Tibial artery (tissue), 4 donors: ENCODE results near the gene FAM131A.

Experiments
- DNase-seq, 2 donors: peaks; one replicate each; pipeline ENCODE4 v3.0.0-alpha.2; 2019
- H3K27ac ChIP-seq, 2 donors: fragments of 200-600 bp; sonication (generic) in 1 of 2; 1 replicate in 1 of 2; 2 replicates in 1 of 2; pipeline ENCODE4 v1.5.1; 2018 to 2019; ENCODE audit warnings: mild to moderate bottlenecking in 1 of 2
- H3K27me3 ChIP-seq, 2 donors: fragments of 200-600 bp; sonication (generic) in 1 of 2; one replicate each; pipeline versions ENCODE4 v1.5.1 to v1.6.0; 2016 to 2019
- H3K36me3 ChIP-seq, 3 donors: fragments of 200-600 bp; sonication (generic) in 2 of 3; one replicate each; pipeline ENCODE4 v1.5.1; 2016 to 2019; ENCODE audit warnings: mild to moderate bottlenecking in 2 of 3
- H3K4me1 ChIP-seq, 4 donors: fragments of 200-600 bp; sonication (generic) in 2 of 4; 1 replicate in 3 of 4; 2 replicates in 1 of 4; pipeline ENCODE4 v1.5.1; 2016 to 2019
- H3K4me3 ChIP-seq, 2 donors: fragments of 200-600 bp; sonication (generic) in 1 of 2; 1 replicate in 1 of 2; 2 replicates in 1 of 2; pipeline ENCODE4 v1.5.1; 2018 to 2019; ENCODE audit warnings: mild to moderate bottlenecking in 2 of 2
- H3K9me3 ChIP-seq, 3 donors: fragments of 200-600 bp; sonication (generic) in 1 of 3; one replicate each; pipeline ENCODE4 v1.5.1; 2016 to 2019
- CTCF ChIP-seq, 2 experiments: fragments of 200-600 bp in 1 of 2; fragments of 450-650 bp in 1 of 2; IDR thresholded peaks; one replicate each; pipeline ENCODE4 v1.5.1; 2017 to 2019; ENCODE audit warnings: antibody characterized with exemption in 2 of 2, mild to moderate bottlenecking in 1 of 2, moderate library complexity in 1 of 2
- intact Hi-C: fragments of 100-400 bp; cut with DNase I; formaldehyde crosslinking; loops from one replicate; pipeline ENCODE4 v1.15.0; 2023; ENCODE audit warnings: low total_unique reads

FAM131A gene

DNA sequence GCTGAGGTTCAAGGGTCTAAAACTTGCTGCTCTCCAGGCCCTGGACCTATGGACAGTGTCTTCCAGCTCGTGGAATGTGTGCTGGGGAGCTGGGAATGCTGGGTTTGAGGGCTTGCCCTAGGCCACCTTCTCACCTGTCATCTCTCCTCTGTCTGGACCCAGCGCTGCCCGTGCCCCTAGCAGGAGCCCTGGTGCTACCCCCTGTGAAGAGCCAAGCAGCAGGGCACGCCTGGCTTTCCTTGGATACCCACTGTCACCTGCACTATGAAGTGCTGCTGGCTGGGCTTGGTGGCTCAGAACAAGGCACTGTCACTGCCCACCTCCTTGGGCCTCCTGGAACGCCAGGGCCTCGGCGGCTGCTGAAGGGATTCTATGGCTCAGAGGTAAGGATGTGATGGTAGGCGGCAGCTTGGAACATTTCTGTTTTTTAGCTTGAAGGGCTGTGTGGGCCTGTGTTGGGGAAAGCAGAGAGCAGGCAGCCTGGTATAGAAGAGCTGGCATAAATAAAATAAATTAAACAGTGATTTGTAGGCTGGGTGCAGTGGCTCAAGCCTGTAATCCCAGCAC is 47.5 kb downstream of the FAM131A start:
- peaks cover 0 to 22% (median 20%) of the 10 kb centered on the region in 3 donors for H3K36me3 ChIP-seq
- no peak overlapping the region for H3K4me3 ChIP-seq
- intact Hi-C loops = no loop called here
- no peak overlapping the region for H3K27ac ChIP-seq
- no peak for DNase-seq
- TF ChIP-seq CTCF (IDR thresholded peaks at IDR 0.05) = no peak
- H3K27me3 ChIP-seq = no peaks in the 10 kb centered on the region
- H3K9me3 ChIP-seq = no peaks in the 10 kb centered on the region
- H3K4me1 ChIP-seq = peaks cover 0 to 19% (median 13%) of the 10 kb centered on the region in 4 donors

DNA sequence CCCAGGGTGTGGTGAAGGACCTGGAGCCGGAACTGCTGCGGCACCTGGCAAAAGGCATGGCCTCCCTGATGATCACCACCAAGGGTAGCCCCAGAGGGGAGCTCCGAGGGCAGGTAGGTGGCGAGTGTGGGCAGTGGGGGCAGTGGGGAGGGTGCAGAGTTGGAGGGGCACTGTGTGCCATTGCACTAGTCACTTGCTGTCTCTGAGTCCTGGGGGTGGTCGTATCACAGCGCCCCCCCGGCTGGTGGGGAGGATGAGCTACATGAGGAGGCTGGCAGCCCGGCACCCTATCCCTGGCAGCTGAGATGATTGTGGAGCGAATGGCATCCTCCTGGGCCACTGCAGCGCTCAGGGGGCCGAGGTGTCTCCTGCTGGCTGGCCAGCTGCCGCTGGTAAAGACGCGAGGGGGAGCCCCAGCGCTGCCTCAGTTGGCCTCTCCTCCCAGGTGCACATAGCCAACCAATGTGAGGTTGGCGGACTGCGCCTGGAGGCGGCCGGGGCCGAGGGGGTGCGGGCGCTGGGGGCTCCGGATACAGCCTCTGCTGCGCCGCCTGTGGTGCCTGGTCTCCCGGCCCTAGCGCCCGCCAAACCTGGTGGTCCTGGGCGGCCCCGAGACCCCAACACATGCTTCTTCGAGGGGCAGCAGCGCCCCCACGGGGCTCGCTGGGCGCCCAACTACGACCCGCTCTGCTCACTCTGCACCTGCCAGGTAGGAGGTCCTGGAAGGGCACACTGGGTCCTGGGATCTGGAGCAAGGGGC is 48.8 kb downstream of the FAM131A start:
- Histone ChIP-seq H3K27me3 (no peaks in the 10 kb centered on the region), H3K27ac (no peak overlapping the region), H3K4me1 (peaks cover 0 to 8% (median 4%) of the 10 kb centered on the region in 4 donors), H3K36me3 (peaks cover 0 to 22% (median 20%) of the 10 kb centered on the region in 3 donors), H3K4me3 (no peak overlapping the region), H3K9me3 (no peaks in the 10 kb centered on the region)
- no peak for DNase-seq
- TF ChIP-seq CTCF (IDR thresholded peaks at IDR 0.05) = no peak
- intact Hi-C loops = no loop called here

DNA sequence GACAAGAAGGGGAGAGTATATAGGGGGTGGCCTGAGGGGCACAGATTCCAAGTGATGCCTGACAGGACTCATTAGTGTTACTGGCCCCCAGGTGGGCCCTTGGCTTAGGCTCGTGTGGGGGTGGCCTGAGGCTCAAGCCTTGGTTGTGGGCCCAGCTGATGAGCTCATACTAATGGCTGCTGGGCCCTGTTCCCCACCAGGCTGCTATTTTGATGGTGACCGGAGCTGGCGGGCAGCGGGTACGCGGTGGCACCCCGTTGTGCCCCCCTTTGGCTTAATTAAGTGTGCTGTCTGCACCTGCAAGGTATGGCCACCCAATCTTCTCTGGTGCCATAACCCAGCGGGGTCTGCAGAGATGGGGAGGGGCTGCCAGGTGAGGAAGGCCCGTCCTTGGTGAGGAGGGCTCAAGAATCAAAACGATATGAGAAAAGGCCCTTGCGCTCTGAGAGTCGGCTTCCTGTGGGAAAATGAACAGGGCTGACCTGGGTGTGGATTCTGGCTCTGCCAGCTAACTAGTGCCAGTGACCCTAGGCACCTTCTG is 49.8 kb downstream of the FAM131A start:
- Histone ChIP-seq H3K27ac (no peak overlapping the region), H3K4me3 (no peak overlapping the region), H3K36me3 (peaks cover 0 to 22% (median 20%) of the 10 kb centered on the region in 3 donors), H3K27me3 (no peaks in the 10 kb centered on the region), H3K9me3 (no peaks in the 10 kb centered on the region), H3K4me1 (no peaks in the 10 kb centered on the region)
- DNase-seq = no peak
- no peak for TF ChIP-seq CTCF (IDR thresholded peaks at IDR 0.05)
- intact Hi-C loops = no loop called here

DNA sequence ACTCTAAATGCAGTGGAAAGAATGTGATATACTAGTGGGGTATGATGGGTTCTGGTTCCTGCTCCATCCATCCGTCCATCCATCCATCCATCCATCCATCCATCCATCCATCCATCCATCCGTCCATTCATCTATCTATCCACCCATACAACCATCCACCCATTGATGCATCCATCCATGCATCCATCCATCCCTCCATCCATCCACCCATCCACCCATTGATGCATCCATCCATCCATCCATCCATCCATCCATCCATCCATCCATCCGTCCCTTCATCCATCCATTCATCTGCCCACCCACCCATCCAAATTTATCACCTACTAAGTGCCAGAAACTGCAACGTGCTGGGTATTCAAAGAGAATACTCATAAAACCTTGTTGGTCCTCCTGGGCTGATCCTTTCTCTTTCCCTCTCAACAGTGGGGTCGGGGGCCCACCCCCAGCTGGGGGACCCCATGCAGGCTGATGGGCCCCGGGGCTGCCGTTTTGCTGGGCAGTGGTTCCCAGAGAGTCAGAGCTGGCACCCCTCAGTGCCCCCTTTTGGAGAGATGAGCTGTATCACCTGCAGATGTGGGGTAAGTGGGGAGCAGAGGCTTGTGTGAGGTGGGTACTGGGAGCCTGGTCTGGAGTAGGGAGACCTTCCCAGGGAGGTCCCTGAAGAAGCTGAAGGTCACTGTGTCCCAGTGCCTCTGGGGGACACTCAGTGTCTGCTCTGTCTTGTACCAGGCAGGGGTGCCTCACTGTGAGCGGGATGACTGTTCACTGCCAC is 51.0 kb downstream of the FAM131A start:
- Histone ChIP-seq H3K4me1 (no peaks in the 10 kb centered on the region), H3K4me3 (no peak overlapping the region), H3K27me3 (no peaks in the 10 kb centered on the region), H3K9me3 (no peaks in the 10 kb centered on the region), H3K36me3 (peaks cover 0 to 22% (median 20%) of the 10 kb centered on the region in 3 donors), H3K27ac (no peak overlapping the region)
- no peak for TF ChIP-seq CTCF (IDR thresholded peaks at IDR 0.05)
- intact Hi-C loops = no loop called here
- no peak for DNase-seq

DNA sequence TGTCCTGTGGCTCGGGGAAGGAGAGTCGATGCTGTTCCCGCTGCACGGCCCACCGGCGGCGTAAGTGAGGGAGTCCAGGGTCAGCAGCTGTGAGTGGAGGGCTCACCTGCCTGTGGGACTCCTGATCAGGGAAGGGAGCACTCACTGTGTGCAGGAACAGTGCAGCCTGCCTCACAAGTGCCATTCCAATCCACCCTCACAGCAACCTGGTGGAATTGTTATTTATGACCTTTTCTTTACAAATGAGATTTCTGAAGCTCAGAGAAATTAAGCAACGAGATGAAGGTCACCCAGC is 51.5 kb downstream of the FAM131A start:
- DNase-seq = no peak
- no peaks in the 10 kb centered on the region for H3K27me3 ChIP-seq
- intact Hi-C loops = no loop called here
- no peaks in the 10 kb centered on the region for H3K9me3 ChIP-seq
- H3K4me3 ChIP-seq = no peak overlapping the region
- H3K36me3 ChIP-seq = peaks cover 0 to 22% (median 20%) of the 10 kb centered on the region in 3 donors
- no peaks in the 10 kb centered on the region for H3K4me1 ChIP-seq
- no peak overlapping the region for H3K27ac ChIP-seq
- TF ChIP-seq CTCF (IDR thresholded peaks at IDR 0.05) = no peak
